CD4-positive, alpha-beta T cell treated with Interferon alpha-2 for 1 hour (primary cell): ENCODE results near the gene KMT5C.

Experiments used
- DNase-seq, 2 donors: peaks; one replicate each; pipeline ENCODE4 v3.0.0-alpha.2; 2020 to 2022

Gene KMT5C

DNA sequence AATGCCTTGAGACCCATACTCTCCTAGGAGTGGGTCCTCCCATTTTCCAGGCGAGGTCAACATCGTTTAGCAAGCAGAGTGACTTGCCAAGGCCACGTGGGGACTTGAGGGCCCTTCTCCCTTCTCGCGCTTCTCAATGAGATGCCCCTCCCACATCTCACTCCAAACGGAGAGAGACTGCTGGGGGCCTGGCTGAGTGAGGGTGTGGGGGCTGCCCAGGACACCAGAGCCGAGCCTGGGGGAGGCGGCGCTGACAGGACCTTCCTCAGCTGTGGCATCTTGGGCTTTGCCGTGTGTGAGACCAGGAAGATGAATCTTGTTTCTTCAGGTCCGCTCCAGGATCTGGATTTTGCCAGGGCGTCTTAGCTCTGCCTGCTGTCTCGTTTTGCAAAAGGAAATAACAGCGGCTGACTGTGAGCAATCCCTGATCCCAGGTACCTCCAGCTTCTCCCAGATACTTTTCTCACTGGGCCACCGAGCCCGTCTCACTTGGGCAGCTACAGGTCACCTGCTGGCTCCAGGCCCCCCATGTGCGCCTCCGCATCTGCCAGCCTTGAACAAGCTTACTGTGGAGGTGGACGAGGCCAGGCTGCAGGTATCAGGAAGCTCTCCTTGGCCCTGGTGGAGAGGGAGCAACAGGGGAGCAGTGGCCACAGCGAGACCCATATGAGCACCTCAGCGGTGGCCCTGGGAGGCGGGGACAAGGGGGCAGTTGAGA, 8.8 kb downstream of the KMT5C start:
- no peak for DNase-seq

DNA sequence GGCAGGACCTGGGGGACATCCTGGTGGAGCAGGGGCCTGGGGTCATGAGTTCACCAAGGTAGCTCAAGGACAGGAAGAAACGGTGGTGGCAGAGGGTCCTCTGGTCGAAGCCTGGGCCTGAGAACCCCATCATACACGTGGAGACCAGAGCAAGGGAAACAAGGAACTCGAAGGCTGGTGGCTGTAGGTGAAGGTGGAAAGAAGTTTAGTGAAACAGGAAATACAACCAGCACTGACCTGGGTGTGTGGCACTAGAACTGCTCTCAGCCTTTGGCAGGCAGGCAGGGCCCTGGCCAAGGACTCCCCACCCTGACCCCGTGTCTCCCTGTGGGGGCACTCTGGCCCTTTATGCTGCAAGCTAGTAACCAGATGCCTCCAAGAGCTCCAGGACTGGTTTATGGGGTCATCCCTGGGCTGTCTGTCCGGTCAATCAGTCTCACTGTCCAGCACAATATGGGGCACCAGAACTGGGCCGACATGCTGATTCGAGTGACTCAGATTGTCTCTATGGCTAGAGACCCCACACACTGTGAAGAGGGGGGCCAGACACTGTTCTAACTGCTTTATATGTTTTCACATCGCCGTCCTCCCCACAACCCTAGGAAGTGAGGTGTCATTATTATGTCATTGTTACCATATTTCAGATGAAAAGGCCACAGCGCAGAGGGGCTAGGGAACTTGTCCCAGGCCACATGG, 11.1 kb downstream of the KMT5C start:
- DNase-seq: no peak

DNA sequence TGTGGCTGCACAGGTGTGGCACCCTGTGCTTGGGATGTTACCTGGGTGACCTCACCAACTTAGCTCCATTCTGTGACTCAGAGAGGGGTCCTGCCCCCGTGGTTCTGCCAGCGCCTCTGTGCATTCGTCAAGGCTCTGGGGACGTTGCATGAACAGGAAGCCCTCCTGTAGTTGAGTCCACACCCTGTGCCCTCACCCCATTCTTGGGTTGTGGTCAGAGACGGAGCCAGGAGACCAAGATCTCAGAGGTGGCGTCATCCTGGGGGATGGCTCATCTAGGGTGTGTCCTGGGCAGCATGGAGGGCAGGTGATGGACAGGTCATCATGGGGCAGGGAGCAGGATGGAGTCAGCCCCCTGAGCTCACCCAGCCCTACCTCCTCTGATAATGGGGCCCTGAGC, 12.4 kb downstream of the KMT5C start:
- peak in 1 of 2 donors; percentile 23 for DNase-seq

- no peak for DNase-seq
Observed at GRCh38 chr19:55352549-55353145, 13.0 kb downstream of the KMT5C start.

- DNase-seq: no peak
Observed at GRCh38 chr19:55353356-55353802, 13.7 kb downstream of the KMT5C start.

DNA sequence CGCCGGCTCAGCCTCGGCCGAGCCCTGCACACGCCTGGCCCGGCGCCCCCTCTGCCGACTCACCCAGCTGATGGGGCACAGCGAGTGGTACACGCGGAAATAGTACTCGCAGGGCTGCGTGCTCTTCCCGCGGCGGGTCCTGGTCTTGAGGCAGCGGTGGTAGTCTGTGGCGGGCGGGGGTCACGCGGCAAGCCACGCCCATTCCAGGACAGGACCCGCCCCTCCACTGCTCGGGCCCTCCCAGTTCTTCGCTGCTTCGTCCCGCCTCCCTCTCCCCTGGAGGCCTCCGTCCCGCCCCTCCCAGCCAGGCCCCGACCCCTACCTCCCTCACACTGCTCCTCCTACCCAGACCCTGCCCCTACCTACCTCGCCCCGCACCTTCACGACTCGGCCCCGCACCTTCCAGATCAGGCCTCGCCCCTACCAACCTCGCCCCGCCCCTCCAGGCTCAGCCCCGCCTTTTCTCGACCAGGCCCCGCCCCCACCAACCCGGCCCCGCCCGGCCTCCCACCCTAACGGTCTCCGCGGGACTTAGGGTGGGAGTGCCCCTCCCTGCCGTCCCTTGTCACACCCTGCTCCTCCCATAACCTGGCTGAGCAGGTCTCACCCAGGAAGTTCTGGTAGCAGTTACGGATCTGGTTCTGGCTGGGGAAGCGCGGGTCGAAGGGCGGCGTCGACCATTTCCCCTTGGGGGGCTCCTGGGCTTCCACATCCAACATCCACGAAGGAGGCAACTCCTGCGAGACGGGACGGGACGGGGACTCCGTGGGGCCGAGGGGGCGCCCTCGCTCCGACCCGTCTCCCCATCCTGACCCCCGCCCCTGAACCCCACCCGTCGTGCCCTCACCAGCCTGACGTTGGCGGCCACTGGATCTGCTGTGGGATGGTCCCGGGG, 14.4 kb downstream of the KMT5C start:
- peak; percentile 82 to 83 for DNase-seq

DNA sequence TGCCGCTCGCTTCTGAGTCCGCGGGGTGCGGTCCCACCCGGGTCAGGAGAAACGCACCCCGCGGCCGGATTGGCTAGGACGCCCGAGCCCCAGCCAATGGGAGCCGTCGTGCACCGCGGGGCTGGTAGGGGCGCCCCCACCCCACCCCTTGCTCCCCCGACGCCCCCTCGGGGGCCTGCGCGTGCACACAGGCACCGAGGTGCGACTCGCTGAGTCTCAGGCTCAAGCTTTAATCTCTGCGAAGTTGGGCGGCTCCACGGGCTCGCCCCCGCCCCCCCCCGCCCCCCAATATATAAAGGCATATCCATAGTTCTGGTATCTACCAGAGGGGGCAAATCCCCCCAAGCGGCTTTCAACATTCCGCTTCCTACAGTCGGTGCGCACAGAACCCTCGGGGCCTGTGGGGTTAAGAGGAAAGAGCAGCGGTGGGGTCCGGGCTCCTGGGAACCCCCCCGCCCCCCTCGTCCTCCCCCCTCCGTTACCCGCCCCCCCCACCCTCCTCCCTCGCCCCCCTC, 15.1 kb downstream of the KMT5C start, which contains the start of gene COX6B2:
TSS of gene COX6B2 (minus strand) at position 22 of the 515 bp plus-strand sequence. CDS start 198 bp downstream, outside the sequence.
- DNase-seq: peak in 1 of 2 donors; percentile 16

GRCh38 chr19:55355213-55355821, 15.6 kb downstream of the KMT5C start:
- no peak for DNase-seq

DNA sequence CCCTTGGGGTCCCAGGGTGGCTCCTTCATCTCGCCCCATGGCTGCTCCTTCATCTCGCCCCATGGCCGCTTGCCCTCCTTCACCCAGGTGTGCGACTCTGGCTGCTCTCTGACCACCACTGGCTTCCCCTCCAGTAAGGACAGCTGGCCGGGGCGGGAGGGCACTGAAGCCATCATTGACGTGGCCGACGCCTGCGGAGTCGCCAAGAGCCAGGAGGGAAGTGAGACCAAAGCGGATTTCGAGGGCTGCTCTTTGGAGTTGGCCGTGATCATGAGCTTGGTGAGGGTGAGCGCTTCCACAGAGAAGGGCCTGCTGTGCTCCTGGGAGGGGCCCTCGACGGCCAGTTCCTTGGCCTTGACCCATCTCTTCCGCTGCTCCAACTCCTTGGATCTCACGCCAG, 18.8 kb downstream of the KMT5C start:
- DNase-seq: no peak

DNA sequence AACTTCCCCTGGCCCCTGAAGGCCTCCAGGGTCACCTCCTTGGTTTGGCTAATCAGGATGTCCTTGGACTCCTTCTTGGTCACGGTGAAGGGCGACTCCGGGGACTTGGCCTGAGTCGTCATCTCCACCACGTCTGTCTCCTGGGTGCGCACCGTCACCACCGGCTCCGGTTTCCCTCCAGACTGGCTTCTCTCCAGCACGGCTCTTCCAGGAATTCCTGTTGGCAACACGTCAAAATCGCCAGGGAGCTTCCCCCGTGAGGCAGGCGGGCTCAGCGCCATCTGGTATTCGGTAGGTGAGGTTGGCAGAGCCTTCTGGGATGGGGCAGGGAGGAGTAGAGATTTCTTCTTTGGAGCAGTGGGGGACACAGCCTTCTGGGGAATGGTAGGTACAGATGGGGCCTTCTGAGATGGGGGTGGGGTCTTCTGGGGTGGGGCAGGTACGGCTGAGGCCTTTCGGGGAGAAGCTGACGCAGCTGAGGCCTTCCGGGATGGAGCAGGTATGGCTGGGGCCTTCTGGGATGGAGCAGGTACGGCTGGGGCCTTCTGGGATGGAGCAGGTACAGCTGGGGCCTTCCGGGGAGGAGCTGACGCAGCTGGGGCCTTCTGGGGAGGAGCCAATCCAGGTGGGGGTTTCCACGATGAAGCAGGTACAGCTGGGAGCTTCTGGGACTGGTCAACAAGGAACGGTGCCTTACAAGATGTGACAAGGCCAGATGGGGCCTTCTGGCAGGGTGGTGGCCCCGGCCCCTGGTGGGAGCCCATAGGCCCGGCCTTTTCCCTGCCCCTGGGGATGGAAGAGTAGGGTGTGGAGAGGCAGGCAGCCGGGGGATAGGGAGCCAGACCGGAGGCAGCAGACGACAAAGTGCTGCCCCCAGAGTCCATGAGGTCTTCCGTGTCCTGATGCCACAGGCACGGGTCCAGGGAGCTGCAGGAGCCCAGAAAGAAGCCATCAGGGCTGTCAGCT, 19.6 kb downstream of the KMT5C start:
- DNase-seq: no peak

GRCh38 chr19:55360902-55361301, 21.2 kb downstream of the KMT5C start:
- DNase-seq: no peak

DNA sequence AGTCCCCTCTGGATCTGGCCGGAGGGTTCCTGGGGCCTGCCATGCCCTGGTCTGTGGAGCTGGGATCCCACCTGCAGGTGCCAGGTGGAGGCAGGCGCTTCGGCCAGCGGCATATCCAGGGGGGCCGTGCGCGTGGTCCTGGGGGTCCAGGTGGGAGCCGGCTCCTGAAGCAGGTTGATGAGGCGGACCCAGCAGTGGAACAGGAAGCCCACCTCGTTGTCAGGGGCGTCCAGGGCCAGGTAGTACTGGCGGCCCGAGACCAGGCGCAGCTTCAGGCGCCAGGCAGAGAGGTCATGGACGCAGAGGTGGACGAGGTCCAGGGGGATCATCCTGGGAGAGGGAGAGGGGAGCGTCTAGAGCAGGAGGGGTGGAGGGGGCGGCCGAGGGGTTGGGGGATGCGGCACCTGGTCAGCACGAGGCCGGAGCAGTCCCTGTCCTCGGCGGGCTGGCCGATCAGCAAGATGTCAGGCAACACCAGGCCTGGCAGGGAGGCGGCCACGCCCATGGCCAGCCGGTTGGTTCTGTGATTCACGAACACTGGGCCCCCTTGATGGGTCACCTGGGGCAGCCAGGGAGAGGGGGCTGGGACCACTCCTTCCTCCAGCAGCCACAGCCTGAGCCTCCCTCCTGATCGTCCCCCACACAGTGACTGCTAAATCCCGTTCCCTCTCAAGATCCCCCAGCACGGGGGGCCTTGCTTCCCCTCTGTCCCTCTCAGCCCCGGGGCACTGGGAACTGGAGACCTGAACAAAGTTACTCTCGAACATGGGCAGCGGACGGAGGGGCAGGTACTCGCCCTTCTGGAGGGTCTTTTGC, 22.7 kb downstream of the KMT5C start:
- no peak for DNase-seq

DNA sequence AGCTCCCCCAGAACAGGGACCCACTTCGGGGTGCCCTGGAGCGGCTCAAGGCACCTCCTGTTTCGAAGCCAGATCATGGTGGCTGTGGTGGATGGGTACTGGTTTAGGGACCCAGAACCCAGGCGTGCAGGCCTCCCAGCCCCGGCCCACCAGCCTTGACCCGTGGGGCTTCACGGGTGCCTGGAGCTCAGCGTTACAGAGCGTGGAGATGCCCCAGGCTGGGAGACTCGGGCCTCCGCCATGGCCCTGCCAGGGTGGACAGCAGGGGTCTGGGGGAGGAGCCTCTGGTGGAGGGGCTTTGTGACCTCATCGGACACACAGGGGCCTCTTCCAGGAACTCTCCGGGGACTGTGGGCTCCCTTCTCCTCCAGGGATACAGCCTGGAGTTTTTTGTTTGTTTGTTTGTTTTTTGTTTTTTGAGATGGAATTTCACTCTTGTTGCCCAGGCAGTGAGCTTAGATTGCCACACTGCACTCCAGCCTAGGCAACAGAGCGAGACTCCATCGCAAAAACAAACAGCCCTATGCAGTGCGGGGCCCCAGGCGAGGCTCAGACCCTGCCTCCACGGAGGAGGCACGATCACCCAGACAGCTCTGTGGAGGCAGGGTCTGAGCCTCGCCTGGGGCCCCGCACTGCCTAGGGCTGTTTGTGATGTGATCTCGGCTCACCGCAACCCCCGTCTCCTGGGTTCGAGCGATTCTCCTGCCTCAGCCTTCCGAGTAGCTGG, 23.5 kb downstream of the KMT5C start, which contains the start of gene GARIN5B:
TSS of gene GARIN5B (minus strand) at position 271 of the 727 bp plus-strand sequence. CDS start at position 77, 194 bp downstream.
- DNase-seq: no peak

- DNase-seq: no peak
Observed at GRCh38 chr19:55365245-55365644, 25.6 kb downstream of the KMT5C start.

DNA sequence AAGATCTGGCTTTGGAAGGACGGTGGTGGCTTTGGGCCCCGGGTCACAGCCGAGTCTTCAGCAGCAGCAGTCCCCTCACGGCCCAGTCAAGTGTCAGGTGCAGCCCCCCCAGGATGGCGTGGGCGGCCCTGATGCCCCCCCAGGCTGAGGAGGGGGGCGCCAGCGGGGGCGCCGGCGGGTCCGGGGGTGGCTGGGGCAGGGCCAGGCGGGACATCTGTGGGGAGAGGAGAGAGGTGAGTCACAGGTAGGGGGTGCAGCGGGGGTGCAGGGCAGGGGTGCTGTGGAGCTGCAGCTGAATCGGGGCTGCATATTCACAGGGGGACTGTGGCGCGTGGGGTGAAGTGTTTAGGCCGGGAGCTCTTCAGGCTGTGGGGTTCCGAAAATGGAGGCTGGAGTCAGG, 26.3 kb downstream of the KMT5C start:
- DNase-seq: no peak

DNA sequence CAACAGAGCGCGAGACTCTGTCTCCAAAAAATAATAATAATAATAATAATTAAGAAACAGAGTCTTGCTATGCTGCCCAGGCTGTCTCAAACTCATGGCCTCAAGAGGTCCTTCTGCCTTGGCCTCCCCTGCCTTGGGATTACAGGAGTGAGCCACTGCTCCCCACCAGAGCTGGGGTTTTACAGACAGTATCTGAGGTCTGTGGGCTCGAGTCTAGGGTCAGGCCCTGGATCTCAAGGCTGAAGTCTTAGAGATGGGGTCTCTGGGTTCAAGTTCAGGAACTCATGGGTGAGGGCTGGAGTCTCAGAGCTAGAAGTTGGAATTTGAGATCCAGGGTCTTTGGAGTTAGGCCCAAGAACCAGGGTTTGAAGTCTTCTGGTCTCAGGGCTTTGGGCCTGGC, 27.1 kb downstream of the KMT5C start:
- no peak for DNase-seq

DNA sequence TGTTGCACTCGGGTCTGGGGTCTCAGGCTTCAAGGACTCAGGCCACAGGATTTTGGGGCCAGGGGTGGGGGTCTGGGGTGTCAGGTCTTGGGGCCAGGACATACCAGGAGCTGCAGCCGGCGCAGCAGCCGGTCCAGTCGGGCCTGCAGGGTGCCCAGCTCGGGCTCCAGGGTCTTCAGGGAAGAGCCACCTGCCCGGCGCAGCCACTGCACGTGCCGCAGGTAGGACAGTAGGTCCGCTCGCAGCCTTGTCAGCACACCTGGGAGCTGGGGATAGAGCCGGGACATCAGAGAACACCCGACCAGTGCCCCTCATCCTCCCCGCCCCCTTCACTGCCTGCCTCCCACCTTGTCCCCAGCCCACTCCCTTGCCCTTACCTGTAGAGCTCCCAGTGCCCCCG, 28.4 kb downstream of the KMT5C start:
- DNase-seq: no peak

- DNase-seq: no peak
Observed at GRCh38 chr19:55368701-55369563, 29.3 kb downstream of the KMT5C start.
